Inferior parietal cortex (tissue), 1 donor: ENCODE measurements around the gene MYL2.

Experiments used
- DNase-seq: peaks from one replicate; pipeline ENCODE4 v3.0.0-alpha.2; 2016; ENCODE audit errors: extremely low spot score

Gene MYL2

GRCh38 chr12:110930348-110931314, 10.3 kb upstream of the MYL2 start:
- no peak for DNase-seq

GRCh38 chr12:110929818-110930217, 9.4 kb upstream of the MYL2 start:
- DNase-seq = no peak

GRCh38 chr12:110928700-110929099, 8.3 kb upstream of the MYL2 start:
- DNase-seq = no peak

GRCh38 chr12:110927546-110927945, 7.2 kb upstream of the MYL2 start:
- no peak for DNase-seq

GRCh38 chr12:110923692-110924334, 3.4 kb upstream of the MYL2 start:
- DNase-seq = no peak

GRCh38 chr12:110923192-110923591, 2.8 kb upstream of the MYL2 start:
- no peak for DNase-seq

GRCh38 chr12:110922652-110923051, 2.3 kb upstream of the MYL2 start:
- DNase-seq = no peak

- no peak for DNase-seq
These were observed 883 bp upstream of the MYL2 start for GRCh38 chr12:110921262-110921661.

- DNase-seq = no peak
These were observed 659 bp downstream of the MYL2 start for GRCh38 chr12:110919720-110920119.

- DNase-seq = no peak
These were observed 2.4 kb downstream of the MYL2 start for GRCh38 chr12:110917961-110918360.

- no peak for DNase-seq
These were observed 2.9 kb downstream of the MYL2 start for GRCh38 chr12:110917467-110917866.

- no peak for DNase-seq
These were observed 4.0 kb downstream of the MYL2 start for GRCh38 chr12:110916295-110916875.

- no peak for DNase-seq
These were observed 7.0 kb downstream of the MYL2 start for GRCh38 chr12:110913119-110914056.

GRCh38 chr12:110912263-110912662, 8.1 kb downstream of the MYL2 start:
- DNase-seq = no peak

- no peak for DNase-seq
These were observed 11.8 kb downstream of the MYL2 start for GRCh38 chr12:110908377-110909152.

GRCh38 chr12:110907583-110907982, 12.8 kb downstream of the MYL2 start:
- DNase-seq = no peak

GRCh38 chr12:110906985-110907384, 13.4 kb downstream of the MYL2 start:
- no peak for DNase-seq

- DNase-seq = no peak
These were observed 13.9 kb downstream of the MYL2 start for GRCh38 chr12:110906516-110906915.

- DNase-seq = no peak
These were observed 14.3 kb downstream of the MYL2 start for GRCh38 chr12:110906083-110906482.

- DNase-seq = no peak
These were observed 16.9 kb downstream of the MYL2 start for GRCh38 chr12:110903511-110903910.

GRCh38 chr12:110901401-110901800, 19.0 kb downstream of the MYL2 start:
- DNase-seq = no peak
